ENCODE results near the gene PLAGL2.

PLAGL2 gene

DNA sequence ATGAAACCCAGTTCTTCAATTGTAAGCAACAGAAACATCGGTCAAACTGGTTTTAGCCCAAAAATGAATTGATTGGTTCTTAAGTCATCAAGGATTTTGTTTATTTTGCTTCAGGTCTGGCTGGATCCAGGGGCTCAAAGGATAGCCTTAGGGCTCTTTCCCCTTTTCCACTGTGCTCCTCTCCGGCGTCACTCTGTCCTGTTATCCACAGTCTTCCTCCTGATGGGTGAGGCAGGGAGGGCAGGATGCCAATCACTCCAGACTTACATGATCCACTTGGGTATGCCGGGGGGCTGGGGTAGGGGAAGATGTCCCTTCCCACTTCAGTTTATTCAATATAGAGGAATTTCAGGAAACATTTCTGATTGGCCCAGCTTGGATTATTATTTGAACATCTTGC, 40.0 kb downstream of the PLAGL2 start:
- Histone ChIP-seq H3K4me3 (ENCODE audit: low read length, poor library complexity, severe bottlenecking) (no peak overlapping the region), H3K9me3 (ENCODE audit: insufficient read depth, low read depth, low read length) (no peaks in the 10 kb centered on the region), H3K4me1 (ENCODE audit: insufficient read depth, low read length, poor library complexity, severe bottlenecking) (no peaks in the 10 kb centered on the region), H3K9me2 (replicated peaks; ENCODE audit: low read depth, low read length) (no peaks in the 10 kb centered on the region), H4K20me1 (ENCODE audit: insufficient read depth, low read length, poor library complexity, severe bottlenecking) (no peaks in the 10 kb centered on the region), H3K9ac (ENCODE audit: low read depth, low read length, poor library complexity, severe bottlenecking) (no peak overlapping the region), H2AFZ (ENCODE audit: low read length) (no peak overlapping the region), H3K36me3 (ENCODE audit: insufficient read depth, low read length) (peaks cover 31% of the 10 kb centered on the region; the same call in 1 of the 2 replicates), H3K27me3 (ENCODE audit: insufficient read depth, low read length, poor library complexity, severe bottlenecking) (no peaks in the 10 kb centered on the region), H3K4me2 (ENCODE audit: low read depth, low read length, poor library complexity, severe bottlenecking) (no peak overlapping the region), H3K79me2 (ENCODE audit: insufficient read depth, low read length) (no peaks in the 10 kb centered on the region), H3F3A (ENCODE audit: low read depth) (no peaks in the 10 kb centered on the region)
- TF ChIP-seq, protein P1, sequence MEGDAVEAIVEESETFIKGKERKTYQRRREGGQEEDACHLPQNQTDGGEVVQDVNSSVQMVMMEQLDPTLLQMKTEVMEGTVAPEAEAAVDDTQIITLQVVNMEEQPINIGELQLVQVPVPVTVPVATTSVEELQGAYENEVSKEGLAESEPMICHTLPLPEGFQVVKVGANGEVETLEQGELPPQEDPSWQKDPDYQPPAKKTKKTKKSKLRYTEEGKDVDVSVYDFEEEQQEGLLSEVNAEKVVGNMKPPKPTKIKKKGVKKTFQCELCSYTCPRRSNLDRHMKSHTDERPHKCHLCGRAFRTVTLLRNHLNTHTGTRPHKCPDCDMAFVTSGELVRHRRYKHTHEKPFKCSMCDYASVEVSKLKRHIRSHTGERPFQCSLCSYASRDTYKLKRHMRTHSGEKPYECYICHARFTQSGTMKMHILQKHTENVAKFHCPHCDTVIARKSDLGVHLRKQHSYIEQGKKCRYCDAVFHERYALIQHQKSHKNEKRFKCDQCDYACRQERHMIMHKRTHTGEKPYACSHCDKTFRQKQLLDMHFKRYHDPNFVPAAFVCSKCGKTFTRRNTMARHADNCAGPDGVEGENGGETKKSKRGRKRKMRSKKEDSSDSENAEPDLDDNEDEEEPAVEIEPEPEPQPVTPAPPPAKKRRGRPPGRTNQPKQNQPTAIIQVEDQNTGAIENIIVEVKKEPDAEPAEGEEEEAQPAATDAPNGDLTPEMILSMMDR (conservative IDR thresholded peaks at IDR 0.05; ENCODE audit: low read length): no peak
- no peak for TF ChIP-seq EZH2phosphoT487 (IDR thresholded peaks at IDR 0.05; ENCODE audit: borderline replicate concordance)

DNA sequence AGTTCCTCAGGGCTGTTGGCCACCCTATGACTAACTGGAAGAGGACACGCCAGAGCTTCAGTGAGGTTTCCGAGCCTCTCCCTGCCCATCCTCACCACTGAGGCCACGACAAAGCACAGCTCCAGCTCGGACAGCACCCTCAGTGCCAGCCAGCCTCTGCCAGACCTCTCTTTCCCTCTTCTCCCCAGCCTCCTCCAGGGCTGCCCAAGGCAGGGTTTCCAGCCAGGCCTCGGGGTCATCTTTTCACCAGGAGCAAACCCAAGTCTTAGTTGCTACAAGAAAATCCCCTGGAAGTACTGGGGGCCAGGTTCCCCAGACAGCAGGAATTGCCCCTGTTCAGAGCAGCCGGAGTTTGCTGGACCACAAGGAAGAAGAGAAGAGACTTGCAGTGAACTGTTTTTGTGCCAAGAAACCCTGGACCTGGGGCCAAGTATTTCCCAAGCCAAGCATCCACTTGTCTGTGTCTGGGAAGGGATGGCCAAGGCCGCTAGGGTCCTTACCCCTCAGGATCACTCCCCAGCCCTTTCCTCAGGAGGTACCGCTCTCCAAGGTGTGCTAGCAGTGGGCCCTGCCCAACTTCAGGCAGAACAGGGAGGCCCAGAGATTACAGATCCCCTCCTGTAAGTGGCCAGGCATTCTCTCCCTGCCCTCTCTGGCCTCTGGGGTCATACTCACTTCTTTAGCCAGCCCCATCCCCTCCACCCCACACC, 41.6 kb downstream of the PLAGL2 start:
- Histone ChIP-seq H3K36me3 (ENCODE audit: insufficient read depth, low read length) (peaks cover 47% of the 10 kb centered on the region; the same call in 1 of the 2 replicates), H3K4me1 (ENCODE audit: insufficient read depth, low read length, poor library complexity, severe bottlenecking) (no peaks in the 10 kb centered on the region), H4K20me1 (ENCODE audit: insufficient read depth, low read length, poor library complexity, severe bottlenecking) (no peaks in the 10 kb centered on the region), H3F3A (ENCODE audit: low read depth) (no peaks in the 10 kb centered on the region), H3K4me2 (ENCODE audit: low read depth, low read length, poor library complexity, severe bottlenecking) (no peak overlapping the region), H3K79me2 (ENCODE audit: insufficient read depth, low read length) (no peaks in the 10 kb centered on the region), H3K27me3 (ENCODE audit: insufficient read depth, low read length, poor library complexity, severe bottlenecking) (no peaks in the 10 kb centered on the region), H3K9me2 (replicated peaks; ENCODE audit: low read depth, low read length) (no peaks in the 10 kb centered on the region), H2AFZ (ENCODE audit: low read length) (no peak overlapping the region), H3K4me3 (ENCODE audit: low read length, poor library complexity, severe bottlenecking) (no peak overlapping the region), H3K9ac (ENCODE audit: low read depth, low read length, poor library complexity, severe bottlenecking) (no peak overlapping the region), H3K9me3 (ENCODE audit: insufficient read depth, low read depth, low read length) (no peaks in the 10 kb centered on the region)
- TF ChIP-seq, protein P1 (conservative IDR thresholded peaks at IDR 0.05; ENCODE audit: low read length): no peak
- TF ChIP-seq EZH2phosphoT487 (IDR thresholded peaks at IDR 0.05; ENCODE audit: borderline replicate concordance): no peak

DNA sequence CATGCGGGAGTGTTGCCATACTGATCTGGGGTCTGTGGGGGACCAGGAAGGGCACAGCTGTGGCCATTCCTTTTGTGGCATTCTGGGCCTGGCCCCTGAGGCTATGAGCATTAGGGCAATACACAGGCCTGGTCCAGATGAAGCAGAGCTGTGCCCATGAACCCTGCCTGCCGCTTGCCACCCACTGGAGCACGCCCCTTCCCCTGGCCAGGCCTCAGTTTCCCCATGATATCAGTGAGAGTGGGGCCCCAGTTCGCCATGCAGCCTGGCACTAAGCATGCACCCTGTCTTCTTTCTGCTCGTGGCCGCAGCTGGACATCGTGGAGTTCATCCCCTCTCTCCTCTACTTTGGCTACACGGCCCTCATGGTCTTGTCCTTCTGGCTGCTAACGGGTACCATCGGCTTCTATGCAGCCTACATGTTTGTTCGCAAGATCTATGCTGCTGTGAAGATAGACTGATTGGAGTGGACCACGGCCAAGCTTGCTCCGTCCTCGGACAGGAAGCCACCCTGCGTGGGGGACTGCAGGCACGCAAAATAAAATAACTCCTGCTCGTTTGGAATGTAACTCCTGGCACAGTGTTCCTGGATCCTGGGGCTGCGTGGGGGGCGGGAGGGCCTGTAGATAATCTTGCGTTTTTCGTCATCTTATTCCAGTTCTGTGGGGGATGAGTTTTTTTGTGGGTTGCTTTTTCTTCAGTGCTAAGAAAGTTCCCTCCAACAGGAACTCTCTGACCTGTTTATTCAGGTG, 42.4 kb downstream of the PLAGL2 start:
- no peaks in the 10 kb centered on the region for H3F3A ChIP-seq (ENCODE audit: low read depth)
- TF ChIP-seq, protein P1 (conservative IDR thresholded peaks at IDR 0.05; ENCODE audit: low read length): no peak
- no peak for TF ChIP-seq EZH2phosphoT487 (IDR thresholded peaks at IDR 0.05; ENCODE audit: borderline replicate concordance)
- H3K9me2 ChIP-seq (replicated peaks; ENCODE audit: low read depth, low read length): no peaks in the 10 kb centered on the region
- H3K9me3 ChIP-seq (ENCODE audit: insufficient read depth, low read depth, low read length): no peaks in the 10 kb centered on the region
- H3K4me2 ChIP-seq (ENCODE audit: low read depth, low read length, poor library complexity, severe bottlenecking): no peak overlapping the region
- H3K9ac ChIP-seq (ENCODE audit: low read depth, low read length, poor library complexity, severe bottlenecking): no peak overlapping the region
- no peaks in the 10 kb centered on the region for H3K79me2 ChIP-seq (ENCODE audit: insufficient read depth, low read length)
- H4K20me1 ChIP-seq (ENCODE audit: insufficient read depth, low read length, poor library complexity, severe bottlenecking): no peaks in the 10 kb centered on the region
- no peaks in the 10 kb centered on the region for H3K4me1 ChIP-seq (ENCODE audit: insufficient read depth, low read length, poor library complexity, severe bottlenecking)
- no peaks in the 10 kb centered on the region for H3K27me3 ChIP-seq (ENCODE audit: insufficient read depth, low read length, poor library complexity, severe bottlenecking)
- no peak overlapping the region for H2AFZ ChIP-seq (ENCODE audit: low read length)
- peaks cover 50% of the 10 kb centered on the region; the same call in 1 of the 2 replicates for H3K36me3 ChIP-seq (ENCODE audit: insufficient read depth, low read length)
- no peak overlapping the region for H3K4me3 ChIP-seq (ENCODE audit: low read length, poor library complexity, severe bottlenecking)
